Esophagus muscularis mucosa (tissue), 4 donors: ENCODE measurements around the gene TFAP2A.

Experiments
- CTCF ChIP-seq, 3 experiments: fragments of 200-600 bp in 2 of 3; fragments of 450-650 bp in 1 of 3; sonication (generic) in 2 of 3; IDR thresholded peaks; one replicate each; pipeline ENCODE4 v1.5.1; 2017 to 2019; ENCODE audit warnings: antibody characterized with exemption in 3 of 3, mild to moderate bottlenecking in 2 of 3, moderate library complexity in 1 of 3
- EP300 ChIP-seq: sonication (generic); formaldehyde crosslinking; IDR thresholded peaks from one replicate; pipeline ENCODE4 v1.6.1; 2017; ENCODE audit warnings: antibody characterized with exemption
- POLR2A ChIP-seq: fragments of 450-650 bp; IDR thresholded peaks from one replicate; pipeline ENCODE4 v1.6.1; 2017; ENCODE audit warnings: antibody characterized with exemption, moderate library complexity, mild to moderate bottlenecking, low read depth
- POLR2AphosphoS5 ChIP-seq, 2 donors: sonication (generic); formaldehyde crosslinking; IDR thresholded peaks; one replicate each; pipeline ENCODE4 v1.6.1; 2017; ENCODE audit warnings: antibody characterized with exemption in 2 of 2

GRCh38 chr6:10351791-10352190 is 63.1 kb downstream of the TFAP2A start:
- TF ChIP-seq CTCF (IDR thresholded peaks at IDR 0.05) (no peak), POLR2A (no peak), EP300 (no peak), POLR2AphosphoS5 (IDR thresholded peaks at IDR 0.05) (no peak)
